Measurements from ENCODE around the gene NFASC. TPM values are rescaled to one million over a fixed set of nuclear protein-coding genes. Genes with fewer than 3 reads are reported as not detected.

The NFASC gene
- total RNA-seq, 2 experiments from 2014 or later = not detected

DNA sequence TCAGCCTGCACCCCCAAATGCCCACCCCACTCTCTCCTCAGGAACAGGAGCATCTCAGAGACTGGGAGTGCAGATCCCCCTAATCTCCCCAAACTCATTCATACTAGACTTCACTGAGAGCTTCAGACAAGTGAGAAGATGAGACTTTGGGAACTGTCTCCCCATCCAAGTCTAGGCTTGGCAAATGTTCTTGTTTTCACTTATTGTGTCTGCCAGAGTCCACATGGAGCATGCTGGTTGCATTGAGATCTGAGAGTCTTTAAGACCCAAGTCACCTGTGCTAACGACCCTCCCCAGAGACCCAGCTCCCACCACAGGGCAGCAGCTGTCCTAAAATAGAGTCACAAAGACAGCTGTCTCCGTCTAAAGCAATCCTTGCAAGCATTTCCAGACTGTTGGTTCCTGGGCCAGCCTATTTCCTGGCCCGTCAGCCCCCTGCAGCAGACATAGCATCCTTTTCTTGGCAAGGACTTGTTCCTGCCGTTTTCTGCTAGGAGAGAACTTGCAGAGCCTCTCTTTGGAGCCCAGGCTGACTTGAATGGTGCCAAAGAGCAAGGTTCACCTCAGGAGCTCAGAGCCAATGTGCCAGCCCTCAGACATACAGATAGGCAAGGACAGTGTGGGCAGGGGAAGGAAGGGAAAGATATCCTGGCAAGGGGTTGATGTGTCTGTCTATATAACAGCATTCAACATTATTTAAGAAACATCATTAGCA is 170.5 kb downstream of the NFASC start:
- no peaks in the 10 kb centered on the region for H3K9me3 ChIP-seq (ENCODE audit: low read length)
- no peaks in the 10 kb centered on the region for H3K9me2 ChIP-seq (ENCODE audit: insufficient read depth, low read length)
- H3K4me2 ChIP-seq (ENCODE audit: low read length) = no peak overlapping the region
- H3K4me3 ChIP-seq (ENCODE audit: low read depth, low read length, poor library complexity, severe bottlenecking) = no peak overlapping the region
- no peak for DNase-seq (ENCODE audit: low spot score)
- TF ChIP-seq EZH2phosphoT487 (IDR thresholded peaks at IDR 0.05; ENCODE audit: borderline replicate concordance, low read depth, low read length) = no peak
- TF ChIP-seq, protein P1, sequence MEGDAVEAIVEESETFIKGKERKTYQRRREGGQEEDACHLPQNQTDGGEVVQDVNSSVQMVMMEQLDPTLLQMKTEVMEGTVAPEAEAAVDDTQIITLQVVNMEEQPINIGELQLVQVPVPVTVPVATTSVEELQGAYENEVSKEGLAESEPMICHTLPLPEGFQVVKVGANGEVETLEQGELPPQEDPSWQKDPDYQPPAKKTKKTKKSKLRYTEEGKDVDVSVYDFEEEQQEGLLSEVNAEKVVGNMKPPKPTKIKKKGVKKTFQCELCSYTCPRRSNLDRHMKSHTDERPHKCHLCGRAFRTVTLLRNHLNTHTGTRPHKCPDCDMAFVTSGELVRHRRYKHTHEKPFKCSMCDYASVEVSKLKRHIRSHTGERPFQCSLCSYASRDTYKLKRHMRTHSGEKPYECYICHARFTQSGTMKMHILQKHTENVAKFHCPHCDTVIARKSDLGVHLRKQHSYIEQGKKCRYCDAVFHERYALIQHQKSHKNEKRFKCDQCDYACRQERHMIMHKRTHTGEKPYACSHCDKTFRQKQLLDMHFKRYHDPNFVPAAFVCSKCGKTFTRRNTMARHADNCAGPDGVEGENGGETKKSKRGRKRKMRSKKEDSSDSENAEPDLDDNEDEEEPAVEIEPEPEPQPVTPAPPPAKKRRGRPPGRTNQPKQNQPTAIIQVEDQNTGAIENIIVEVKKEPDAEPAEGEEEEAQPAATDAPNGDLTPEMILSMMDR (conservative IDR thresholded peaks at IDR 0.05; ENCODE audit: low read length) = no peak
- H4K20me1 ChIP-seq (ENCODE audit: insufficient read depth, low read length) = no peaks in the 10 kb centered on the region
- no peaks in the 10 kb centered on the region for H3K36me3 ChIP-seq (ENCODE audit: insufficient read depth, low read length)
- CTCF ChIA-PET (ENCODE audit: unreplicated experiment) = no interaction called here
- H2AFZ ChIP-seq (ENCODE audit: low read length) = no peak overlapping the region
- BruUV-seq (replicated peaks) = no TSS peak
- no peak overlapping the region for H3K27ac ChIP-seq (ENCODE audit: low read depth, low read length, poor library complexity, severe bottlenecking)
- no peaks in the 10 kb centered on the region for H3K4me1 ChIP-seq (ENCODE audit: insufficient read depth, low read length, poor library complexity, severe bottlenecking)
- H3K79me2 ChIP-seq (ENCODE audit: insufficient read depth, low read depth, low read length) = no peaks in the 10 kb centered on the region
- intact Hi-C loops (cut with micrococcal nuclease; ENCODE audit: unreplicated experiment) = no loop called here
- POLR2A ChIA-PET = interaction anchor here (0.6 kb wide), 1 partner anchor 155 kb away, joined by 3 read pairs; no protein-coding TSS in a partner anchor

- no peak for DNase-seq (ENCODE audit: low spot score)
- H3K9me2 ChIP-seq (ENCODE audit: insufficient read depth, low read length) = no peaks in the 10 kb centered on the region
- H3K79me2 ChIP-seq (ENCODE audit: insufficient read depth, low read depth, low read length) = no peaks in the 10 kb centered on the region
- ChIA-PET CTCF (ENCODE audit: unreplicated experiment) (no interaction called here), POLR2A (no interaction called here)
- H4K20me1 ChIP-seq (ENCODE audit: insufficient read depth, low read length) = no peaks in the 10 kb centered on the region
- no peak overlapping the region for H3K27ac ChIP-seq (ENCODE audit: low read depth, low read length, poor library complexity, severe bottlenecking)
- TF ChIP-seq, protein P1 (conservative IDR thresholded peaks at IDR 0.05; ENCODE audit: low read length) = no peak
- TF ChIP-seq EZH2phosphoT487 (IDR thresholded peaks at IDR 0.05; ENCODE audit: borderline replicate concordance, low read depth, low read length) = no peak
- BruUV-seq (replicated peaks) = no TSS peak
- intact Hi-C loops (cut with micrococcal nuclease; ENCODE audit: unreplicated experiment) = no loop called here
- no peaks in the 10 kb centered on the region for H3K4me1 ChIP-seq (ENCODE audit: insufficient read depth, low read length, poor library complexity, severe bottlenecking)
- no peak overlapping the region for H3K4me3 ChIP-seq (ENCODE audit: low read depth, low read length, poor library complexity, severe bottlenecking)
- no peak overlapping the region for H2AFZ ChIP-seq (ENCODE audit: low read length)
- H3K9me3 ChIP-seq (ENCODE audit: low read length) = no peaks in the 10 kb centered on the region
- no peaks in the 10 kb centered on the region for H3K36me3 ChIP-seq (ENCODE audit: insufficient read depth, low read length)
- H3K4me2 ChIP-seq (ENCODE audit: low read length) = no peak overlapping the region
These were observed 171.6 kb downstream of the NFASC start for GRCh38 chr1:205041998-205042910.
